Stimulated activated CD8-positive, alpha-beta memory T cell treated with anti-CD3 and anti-CD28 coated beads, Interleukin-15, amount 100 ng/mL, for 4 hours (primary cell): ENCODE measurements around the gene CFL1.
A peak's percentile ranks its signal among the peaks of the same experiment; 100 is the strongest.
"Not testable (repeated sequence)": the region's sequence is repeated elsewhere in the genome, so short reads cannot be mapped to it uniquely, and the experiment has no call there.

ENCODE experiments used
- DNase-seq, 2 donors: peaks; one replicate each; pipeline ENCODE4 v3.0.0-alpha.2; 2020; ENCODE audit warnings: low read depth in 2 of 2

Gene CFL1

DNA sequence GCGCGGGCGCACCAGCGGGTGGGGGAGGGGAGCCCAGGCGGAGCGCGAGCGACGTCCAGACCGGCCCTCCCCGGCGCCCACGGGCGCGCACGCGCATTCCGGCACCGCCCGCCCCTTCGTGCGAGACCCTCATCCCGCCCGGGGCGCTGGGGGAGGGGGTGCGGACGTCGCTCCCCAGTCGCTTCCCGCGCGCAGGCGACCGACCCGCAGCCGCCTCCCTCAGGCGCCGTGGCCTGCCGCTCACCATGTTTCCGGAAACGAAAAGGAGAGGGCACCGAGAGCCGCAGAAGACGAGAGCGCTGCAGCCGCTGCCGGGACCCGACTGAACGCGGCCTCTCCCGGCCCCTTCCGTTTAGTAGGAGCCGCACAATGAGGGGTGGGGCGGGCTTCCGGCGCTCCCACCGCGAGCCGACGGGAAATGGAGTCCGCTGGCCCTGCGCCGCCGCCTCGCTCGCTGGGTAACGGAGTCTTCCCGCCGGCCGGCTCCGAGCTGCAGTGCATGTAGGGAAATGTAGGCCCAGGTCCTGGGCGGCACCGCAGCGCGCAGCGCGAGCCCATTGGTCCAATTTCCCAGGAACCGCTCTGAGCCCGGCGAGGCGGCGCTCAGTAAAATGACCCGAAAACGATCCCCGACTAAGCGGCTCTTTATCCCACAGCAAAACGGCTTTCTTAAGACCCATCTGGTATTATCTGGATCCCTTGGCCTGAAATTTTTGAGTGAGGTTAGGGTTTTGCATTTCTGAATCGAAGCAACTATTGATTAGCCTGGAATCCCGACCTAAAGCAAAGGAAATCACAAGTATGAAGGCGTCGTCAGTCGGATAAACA is at the start of gene CFL1:
CFL1 (minus strand) TSS at position 328 of the 828 bp plus-strand sequence; CDS start at position 247, 81 bp downstream.
- peak; percentile 90 to 95 for DNase-seq

DNA sequence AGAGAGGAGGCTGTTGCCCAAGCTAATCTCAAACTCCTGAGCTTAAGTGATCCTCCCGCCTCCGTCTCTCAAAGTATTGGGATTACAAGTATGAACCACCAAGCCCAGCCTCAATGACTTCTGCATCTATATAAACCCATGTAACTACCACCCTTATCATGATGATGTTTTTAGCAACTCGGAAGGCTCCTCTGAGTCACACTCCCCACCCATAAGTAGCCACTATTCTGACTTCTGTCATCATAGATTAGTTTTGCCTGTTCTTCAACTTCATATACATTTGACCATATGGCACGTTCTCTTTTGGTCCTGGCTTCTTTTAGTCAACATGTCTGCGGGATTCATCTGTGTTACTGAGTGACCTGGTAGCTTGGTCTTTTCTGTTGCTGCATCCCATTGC is 48.6 kb upstream of the CFL1 start:
- no peak for DNase-seq

DNA sequence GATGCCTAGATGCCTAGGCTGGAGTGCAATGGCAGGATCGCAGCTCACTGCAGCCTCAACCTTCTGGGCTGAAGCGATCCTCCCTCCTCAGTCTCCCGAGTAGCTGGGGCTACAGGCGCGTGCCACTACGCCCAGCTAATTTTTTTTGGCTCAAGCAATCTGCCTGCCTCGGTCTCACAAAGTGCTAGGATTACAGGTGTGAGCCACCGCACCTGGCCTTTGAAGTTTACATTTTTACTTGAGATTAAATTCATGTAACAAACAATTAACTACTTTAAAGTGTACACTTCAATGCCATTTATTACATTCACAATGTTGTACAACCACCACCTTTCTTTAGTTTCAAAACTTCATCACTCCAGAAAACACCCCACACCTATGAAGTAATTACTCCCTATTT is 45.7 kb upstream of the CFL1 start:
- DNase-seq, result no peak

DNA sequence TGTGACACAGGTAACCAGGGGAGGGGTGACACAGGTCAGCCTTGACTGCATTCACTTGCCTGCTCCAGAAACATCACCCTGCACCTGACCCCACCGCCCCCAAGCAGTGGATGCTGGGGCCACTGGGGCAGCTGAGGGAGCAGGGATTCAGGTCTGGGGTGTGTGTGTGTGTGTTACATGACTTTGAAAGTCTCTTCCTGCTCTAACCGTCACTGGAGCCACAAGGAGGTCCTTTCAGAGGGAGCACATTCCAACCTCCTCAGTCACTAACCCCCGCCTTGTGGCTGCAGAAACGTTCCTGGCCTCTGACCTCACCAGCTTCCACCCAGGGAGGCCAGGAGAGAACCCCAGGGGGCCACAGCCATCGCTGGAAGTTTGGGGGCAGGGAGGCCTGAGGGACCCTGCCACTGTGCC is 45.1 kb upstream of the CFL1 start:
- DNase-seq, result no peak

DNA sequence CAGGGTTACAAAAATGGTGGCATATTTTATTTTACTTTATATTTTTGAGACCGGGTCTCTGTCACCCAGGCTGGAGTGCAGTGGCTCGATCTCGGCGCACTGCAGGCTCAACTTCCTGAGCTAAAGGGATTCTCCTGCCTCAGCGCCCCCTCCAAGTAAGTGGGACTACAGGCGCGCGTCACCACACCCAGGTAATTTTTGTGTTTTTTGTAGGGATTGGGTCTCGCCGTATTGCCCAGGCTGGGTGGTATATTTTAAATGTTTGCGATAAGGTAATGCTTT is 42.9 kb upstream of the CFL1 start:
- no peak for DNase-seq

DNA sequence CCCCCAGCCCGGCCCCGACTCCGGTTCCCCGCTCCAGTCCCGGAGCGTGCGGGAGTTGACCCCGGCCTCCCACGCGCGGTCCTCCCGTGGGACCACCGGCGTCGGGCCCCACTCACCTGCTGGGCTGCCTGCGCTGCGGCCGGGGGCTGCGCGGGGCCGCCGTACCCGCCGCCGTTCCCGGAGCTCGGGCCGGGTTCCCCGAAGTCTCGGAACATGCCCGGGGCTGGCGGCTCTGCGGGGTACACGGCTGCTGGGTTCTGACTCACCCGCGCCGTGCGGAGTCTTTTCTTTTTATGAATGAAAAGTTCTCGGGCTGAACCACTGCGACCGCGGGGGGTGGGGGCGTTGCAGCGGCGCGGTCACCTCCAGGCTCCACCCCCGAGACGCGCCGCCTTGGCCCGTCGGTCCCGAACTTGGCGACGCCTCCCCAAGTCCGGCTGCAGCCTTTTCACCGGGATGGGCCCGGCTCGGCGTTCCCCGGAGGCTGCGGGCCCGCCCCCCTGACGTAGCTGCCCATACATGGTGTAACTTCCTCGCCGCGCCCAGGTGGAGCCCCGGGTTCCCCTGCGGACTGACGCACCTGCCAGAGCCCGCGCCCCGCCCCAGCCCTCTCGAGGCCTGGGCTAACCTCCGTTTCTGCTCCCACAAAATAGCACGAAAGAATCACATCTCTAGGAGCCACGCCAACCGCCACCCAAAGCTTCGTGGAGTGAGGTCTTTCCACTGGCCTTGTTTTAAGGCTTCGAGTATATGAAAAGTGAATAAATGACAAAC is 42.3 kb upstream of the CFL1 start, which contains the start of gene FOSL1:
FOSL1 (minus strand) TSS at position 264 of the 774 bp plus-strand sequence; CDS start at position 215, 49 bp downstream.
- DNase-seq, result peak; percentile 90 to 91

DNA sequence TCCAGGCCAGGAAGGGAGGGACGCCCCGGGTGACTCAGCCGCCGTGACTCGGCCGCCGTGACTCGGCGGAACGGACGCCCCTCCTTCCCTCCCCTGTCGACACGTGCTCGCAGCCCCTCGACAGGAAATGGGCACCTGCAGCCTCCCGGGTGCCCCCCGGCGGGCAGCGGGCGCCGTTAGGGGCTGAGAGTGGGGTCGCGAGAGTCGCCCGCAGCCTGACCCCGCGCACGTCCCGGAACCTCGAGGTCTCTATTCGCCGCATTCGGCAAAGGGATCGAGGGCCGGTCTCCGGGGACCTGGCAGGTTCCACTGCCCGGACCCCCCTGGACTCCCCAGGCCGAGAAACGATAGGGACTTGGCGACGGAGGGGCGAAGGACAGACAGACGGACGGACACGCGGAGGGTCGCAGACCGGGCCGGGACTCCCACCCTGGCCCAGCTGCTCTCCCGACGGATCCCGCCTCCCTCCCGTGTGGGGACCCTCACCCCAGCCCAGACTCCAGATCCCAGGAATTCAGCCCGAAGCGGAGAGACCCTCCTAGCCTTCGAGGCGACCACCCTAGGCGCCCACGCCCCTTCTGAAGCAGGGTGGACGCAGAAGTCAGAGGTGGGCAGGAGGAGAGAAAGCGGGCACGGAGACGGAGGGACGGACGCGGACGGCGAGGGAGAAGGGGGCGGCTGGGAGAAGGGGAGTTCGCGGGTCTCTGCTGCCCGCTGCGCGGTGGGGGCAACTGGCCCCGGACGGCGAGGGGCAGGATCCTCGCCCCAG is 41.6 kb upstream of the CFL1 start:
- DNase-seq, result peak; percentile 67 to 68

DNA sequence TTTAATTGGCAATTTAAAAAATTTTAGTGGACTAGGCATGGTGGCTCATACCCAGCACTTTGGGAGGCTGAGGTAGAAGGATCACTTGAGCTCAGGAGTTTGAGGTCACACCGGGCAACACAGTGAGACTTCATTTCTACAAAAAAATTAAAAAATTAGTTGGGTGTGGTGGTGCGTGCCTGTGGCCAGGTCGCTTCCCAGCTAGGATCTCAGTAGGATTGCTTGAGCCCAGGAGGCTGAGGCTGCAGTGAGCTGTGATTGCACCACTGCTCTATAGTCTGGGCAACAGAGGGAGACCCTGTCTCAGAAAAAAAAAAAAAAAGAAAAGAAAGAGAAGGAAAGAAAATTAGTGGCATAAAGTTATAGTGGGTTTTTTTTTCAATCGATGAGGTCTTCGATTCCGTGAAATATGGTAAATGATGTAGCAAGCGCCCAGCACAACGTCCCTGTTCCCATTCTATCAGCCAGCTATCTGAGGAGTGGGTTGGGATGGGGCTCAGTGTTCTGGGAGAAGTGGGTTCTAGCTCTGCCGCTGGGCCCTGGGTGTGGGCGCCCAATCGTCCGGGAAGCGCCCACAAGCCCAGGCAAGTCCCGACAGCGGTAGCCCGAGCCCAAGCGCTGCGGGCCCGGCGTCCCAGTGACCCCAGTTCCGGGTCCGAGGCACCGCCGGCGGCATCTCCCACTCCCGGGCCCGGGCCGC is 40.8 kb upstream of the CFL1 start:
- DNase-seq, result no peak

DNA sequence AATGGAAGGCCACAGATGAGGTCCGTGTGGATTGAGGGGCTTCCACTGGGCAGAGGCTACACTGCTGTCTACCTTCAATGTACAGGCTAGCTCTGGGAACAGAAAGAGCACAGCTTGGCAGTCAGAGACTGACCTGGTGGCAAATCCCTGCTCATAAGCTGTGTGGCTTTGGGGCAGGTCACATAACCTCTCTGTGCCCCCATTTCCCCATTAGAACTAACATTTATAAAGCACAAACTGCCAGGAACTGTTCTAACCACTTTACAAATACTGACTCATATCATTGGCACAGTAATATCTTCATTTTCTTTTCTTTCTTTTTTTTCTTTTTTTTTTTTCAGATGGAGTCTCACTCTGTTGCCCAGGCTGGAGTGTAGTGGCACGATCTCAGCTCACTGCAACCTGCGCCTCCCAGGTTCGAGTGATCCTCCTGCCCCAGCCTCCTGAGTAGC is 39.1 kb upstream of the CFL1 start:
- DNase-seq, result no peak

DNA sequence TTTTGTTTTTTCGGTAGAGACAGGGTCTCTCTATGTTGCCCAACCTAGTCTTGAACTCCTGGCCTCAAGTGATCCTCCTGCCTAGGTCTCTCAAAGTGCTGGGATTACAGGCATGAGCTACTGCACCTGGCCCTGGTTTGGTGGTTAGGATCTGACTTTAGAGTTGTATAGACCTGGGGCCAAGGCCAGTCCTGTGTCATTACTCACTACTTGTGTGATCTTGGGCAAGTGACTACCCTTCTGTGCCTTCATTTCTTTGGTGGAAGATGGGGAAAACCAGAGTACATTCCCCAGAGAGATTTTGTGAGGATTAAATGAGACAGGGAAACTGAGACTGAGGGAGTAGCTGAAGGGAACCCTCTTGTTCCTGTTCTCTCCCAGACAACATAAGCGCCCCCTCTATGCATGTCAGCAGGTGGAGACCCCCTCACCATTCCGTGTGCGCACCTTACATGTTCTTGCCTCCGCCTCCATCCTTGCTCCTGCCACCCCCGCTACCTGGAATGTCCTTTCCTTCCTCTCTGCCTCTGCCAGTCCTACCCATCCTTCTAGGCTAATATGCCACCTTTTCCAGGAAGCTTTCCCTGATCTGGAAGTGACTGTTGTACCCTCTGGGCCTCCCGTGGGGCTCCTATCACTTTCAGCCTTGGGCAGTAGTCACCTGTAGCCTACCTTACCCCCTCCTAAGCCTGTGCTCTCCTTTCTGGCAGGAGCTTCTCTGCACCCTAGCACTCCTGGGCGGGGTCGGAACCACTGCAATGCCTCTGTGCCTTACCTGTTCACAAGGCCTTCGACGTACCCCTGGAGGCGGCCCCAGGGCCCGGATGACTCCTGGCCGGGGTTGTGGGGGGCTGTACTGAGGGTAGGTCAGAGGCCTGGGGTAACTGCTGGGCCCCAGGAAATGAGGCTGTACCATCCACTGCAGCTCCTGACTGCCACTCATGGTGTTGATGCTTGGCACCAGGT is 38.3 kb upstream of the CFL1 start:
- DNase-seq, result no peak

DNA sequence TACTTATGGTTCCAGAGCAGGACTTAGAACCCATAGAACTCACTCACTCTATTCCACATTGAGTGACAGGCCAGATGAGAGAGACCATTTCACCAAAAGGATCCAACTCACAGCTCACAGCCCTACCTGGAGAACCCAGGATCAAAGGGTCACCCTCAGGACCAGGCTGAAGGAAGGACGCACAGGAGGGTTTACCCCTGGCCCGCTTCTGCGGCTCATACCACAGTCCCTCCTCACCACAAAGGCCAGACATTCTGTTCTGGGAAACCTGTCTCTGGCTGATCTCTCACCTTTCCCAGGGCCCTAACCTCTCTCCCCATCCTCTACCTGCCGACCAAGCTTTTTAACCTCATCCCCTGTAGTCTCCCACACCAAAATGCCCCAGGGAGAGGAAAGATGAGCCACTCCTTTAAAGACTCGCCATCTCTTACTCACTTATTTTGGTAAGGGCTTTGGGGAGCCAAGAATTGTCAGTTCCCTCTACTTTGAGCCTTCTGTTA is 37.6 kb upstream of the CFL1 start:
- no peak for DNase-seq

DNA sequence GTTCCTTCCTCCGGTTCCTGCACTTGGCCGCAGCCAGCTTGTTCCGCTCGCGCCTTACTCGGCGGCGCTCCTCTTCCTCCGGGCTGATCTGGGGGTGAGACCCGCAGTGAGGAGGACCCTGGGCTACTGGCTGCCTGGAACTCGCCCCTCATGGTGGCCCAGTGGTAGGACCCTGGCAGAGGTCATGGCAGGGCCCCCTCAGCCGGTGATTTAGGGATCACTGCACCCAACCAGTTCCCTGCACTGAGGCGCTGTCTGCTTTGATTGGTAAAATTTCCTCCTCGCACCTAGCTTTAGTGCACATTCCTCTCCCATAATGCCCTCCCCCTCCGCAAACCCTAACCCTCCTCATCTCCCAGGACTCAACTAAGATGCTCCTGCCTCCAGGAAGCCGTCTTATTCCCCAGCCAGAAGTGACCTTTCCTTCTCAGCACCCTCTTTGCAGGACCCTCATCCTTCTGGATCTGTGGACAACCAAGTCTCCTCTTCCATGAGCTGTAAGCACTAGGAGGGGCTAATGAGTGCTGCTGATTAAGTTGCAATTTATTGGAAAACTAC is 36.1 kb upstream of the CFL1 start:
- DNase-seq, result no peak

DNA sequence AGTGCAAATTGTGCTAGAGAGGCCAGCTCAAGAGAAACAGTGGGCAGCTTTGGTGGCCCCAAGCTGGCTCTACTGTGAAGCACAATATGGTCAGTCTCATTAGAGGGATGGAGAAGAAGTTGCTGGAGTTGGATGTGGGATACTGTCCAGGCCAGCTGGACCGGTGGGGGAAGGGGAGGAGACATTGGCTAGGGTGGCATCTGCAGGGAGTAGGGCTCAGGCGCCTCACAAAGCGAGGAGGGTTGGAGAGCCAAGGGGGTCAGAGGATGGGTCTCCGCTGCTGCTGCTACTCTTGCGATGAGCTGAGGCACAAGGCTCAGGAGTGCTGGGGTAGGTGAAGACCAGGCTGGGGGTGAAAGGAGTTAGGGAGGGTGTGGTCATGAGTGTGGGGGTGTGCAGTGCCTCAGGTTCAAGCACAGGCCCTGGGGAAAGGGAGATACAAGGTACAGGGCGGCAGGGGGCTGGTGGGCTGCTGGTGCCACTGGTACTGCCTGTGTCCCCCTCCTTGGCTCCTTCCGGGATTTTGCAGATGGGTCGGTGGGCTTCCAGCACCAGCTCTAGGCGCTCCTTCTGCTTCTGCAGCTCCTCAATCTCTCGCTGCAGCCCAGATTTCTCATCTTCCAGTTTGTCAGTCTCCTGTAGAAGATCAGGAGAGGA is 34.8 kb upstream of the CFL1 start:
- DNase-seq, result no peak

DNA sequence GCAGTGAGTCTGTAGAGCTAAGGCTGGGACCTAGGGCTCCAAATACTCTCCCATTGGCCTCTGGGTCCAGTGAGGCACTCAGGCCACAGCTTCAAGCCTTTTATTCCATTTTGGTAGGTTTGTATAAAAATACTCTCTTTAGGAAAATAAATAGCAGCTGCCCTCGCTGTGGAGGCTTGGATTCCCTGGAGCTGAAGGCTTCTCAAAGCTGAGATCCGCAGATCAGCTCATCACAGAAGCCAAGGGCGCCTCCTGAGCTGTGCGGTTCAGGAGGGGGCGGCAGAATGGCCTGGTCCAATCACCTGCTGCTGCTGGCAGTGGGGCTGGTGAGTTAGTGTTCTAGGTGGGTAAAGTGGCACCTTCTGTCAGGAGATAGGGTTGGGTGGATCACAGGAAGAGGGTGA is 34.2 kb upstream of the CFL1 start:
- DNase-seq, result not testable (repeated sequence)

DNA sequence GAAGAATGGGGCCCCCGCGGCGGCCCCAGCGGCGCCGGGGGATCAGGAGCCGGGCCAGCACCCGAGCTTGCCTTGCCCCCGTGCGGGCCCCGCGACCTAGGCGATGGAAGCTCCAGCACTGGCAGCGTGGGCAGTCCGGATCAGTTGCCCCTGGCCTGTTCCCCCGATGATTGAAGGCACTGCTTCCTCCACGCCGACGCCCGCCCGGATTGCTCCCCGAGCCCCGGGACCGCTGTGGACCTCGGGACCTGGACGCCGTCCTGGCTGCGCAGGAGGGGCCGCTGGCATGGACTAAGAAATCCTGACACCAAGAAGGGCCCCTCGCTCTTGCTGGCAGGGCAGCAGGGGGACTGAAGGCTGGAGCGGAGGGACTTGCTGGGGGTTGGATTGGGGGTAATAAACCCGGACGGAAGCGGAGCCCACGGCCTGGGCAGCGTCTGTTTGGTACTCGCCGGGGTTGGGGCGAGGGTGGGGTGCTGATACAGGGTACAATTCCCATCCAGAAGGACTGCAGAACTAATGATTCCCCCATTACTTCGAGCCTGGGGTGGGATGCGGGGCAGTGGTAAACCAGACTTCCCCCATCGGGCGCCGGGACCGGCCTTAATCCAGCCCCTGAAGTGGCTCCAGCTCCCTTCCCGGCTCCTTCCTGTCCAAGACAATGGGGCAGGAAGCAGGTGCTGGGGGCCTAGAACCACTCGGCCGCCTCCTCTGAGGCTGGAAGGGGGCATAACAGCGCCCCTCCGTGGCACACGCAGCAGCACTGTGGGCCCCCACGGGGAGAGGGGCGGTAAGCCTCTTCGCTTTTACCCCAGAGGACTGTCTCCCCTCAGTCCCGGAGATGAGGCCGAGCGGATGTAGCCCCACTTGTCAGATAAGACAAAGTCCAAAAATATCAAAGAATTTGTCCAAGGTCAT is 33.5 kb upstream of the CFL1 start:
- no peak for DNase-seq

DNA sequence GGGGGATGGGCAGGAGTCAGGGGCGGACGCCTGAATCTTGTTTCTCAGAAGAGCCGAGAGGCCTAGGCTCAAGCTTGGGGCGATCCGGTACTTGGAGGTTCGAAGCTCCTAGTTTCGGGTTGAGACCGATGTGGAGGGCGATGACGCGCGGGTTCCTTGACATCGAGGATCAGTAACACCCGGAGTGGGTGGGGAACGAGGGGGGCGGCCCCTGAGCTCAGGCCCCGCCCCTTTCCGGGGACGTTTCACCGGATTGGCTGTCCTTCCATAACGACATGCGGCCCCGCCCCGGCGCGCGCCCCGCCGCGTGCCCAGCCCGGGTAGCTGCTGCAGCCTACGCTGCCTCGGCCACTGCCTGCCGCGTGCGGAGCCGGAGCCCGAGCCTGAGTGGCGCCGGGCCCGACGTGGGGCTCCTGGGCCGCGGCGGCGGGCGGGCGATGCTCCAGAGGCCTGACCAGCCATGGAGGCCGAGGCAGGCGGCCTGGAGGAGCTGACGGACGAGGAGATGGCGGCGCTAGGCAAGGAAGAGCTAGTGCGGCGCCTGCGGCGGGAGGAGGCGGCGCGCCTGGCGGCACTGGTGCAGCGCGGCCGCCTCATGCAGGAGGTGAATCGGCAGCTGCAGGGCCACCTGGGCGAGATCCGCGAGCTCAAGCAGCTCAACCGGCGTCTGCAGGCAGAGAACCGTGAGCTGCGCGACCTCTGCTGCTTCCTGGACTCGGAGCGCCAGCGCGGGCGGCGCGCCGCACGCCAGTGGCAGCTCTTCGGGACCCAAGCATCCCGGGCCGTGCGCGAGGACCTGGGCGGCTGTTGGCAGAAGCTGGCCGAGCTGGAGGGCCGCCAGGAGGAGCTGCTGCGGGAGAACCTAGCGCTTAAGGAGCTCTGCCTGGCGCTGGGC is 32.6 kb upstream of the CFL1 start, which contains the start of gene CCDC85B:
CCDC85B (plus strand) TSS at position 350 of the 895 bp plus-strand sequence; CDS start at position 461, 111 bp downstream.
- peak; percentile 97 to 98 for DNase-seq
